Keratinocyte (primary cell): ENCODE results near the gene IST1. TPM values are rescaled to one million over a fixed set of nuclear protein-coding genes. Genes with fewer than 3 reads are reported as not detected.

Experiments used
- DNase-seq: peaks from one replicate; pipeline ENCODE4 v3.0.0-alpha.2; 2011; ENCODE audit warnings: low read depth, missing footprints, low spot score
- FAIRE-seq: peaks from 2 replicates; lab custom pipeline; 2011; peaks lifted over from hg19 to GRCh38; lab: Jason Lieb, UNC
- H2AFZ ChIP-seq: 2 replicates; pipeline ENCODE4 v1.6.0; 2012; ENCODE audit warnings: low read length, control low read depth, inconsistent platforms; ENCODE audit not compliant: control insufficient read depth
- H3K27ac ChIP-seq: 2 replicates; pipeline ENCODE4 v1.5.1; 2011; ENCODE audit warnings: low read length; ENCODE audit not compliant: control insufficient read depth, insufficient read depth
- H3K27me3 ChIP-seq: 3 replicates; pipeline ENCODE4 v1.6.0; 2011; ENCODE audit warnings: low read length; ENCODE audit not compliant: control insufficient read depth, insufficient read depth; ENCODE audit errors: extremely low read depth
- H3K36me3 ChIP-seq, 2 experiments: 2 replicates in 1 of 2; 3 replicates in 1 of 2; pipeline ENCODE4 v1.5.1; 2011; ENCODE audit warnings: low read length in 2 of 2, mild to moderate bottlenecking in 1 of 2; ENCODE audit not compliant: control insufficient read depth in 2 of 2, insufficient read depth in 2 of 2; ENCODE audit errors: extremely low read depth in 1 of 2
- H3K4me1 ChIP-seq: 3 replicates; pipeline ENCODE4 v1.5.1; 2011; ENCODE audit warnings: low read length; ENCODE audit not compliant: control insufficient read depth, insufficient read depth; ENCODE audit errors: extremely low read depth
- H3K4me2 ChIP-seq: 3 replicates; pipeline ENCODE4 v1.6.0; 2011; ENCODE audit warnings: low read depth, low read length; ENCODE audit not compliant: control insufficient read depth, insufficient read depth; ENCODE audit errors: extremely low read depth
- H3K4me3 ChIP-seq, 3 experiments: fragments of 200-600 bp in 1 of 3; sonication (generic) in 1 of 3; 2 replicates in 2 of 3; 3 replicates in 1 of 3; pipeline ENCODE4 v1.5.1; 2011 to 2016; ENCODE audit warnings: low read length in 3 of 3, mild to moderate bottlenecking in 3 of 3, control low read depth in 2 of 3, inconsistent platforms in 1 of 3, low read depth in 1 of 3, mixed read lengths in 1 of 3, mixed run types in 1 of 3, moderate library complexity in 1 of 3; ENCODE audit not compliant: control insufficient read depth in 2 of 3, insufficient read depth in 2 of 3; ENCODE audit errors: extremely low read depth in 1 of 3
- H3K79me2 ChIP-seq: 2 replicates; pipeline ENCODE4 v1.6.0; 2012; ENCODE audit warnings: low read length; ENCODE audit not compliant: control insufficient read depth, insufficient read depth
- H3K9ac ChIP-seq: 3 replicates; pipeline ENCODE4 v1.6.0; 2011; ENCODE audit warnings: low read length; ENCODE audit not compliant: control insufficient read depth, insufficient read depth; ENCODE audit errors: extremely low read depth
- H3K9me1 ChIP-seq: 3 replicates; pipeline ENCODE4 v1.6.0; 2011; ENCODE audit warnings: low read length; ENCODE audit not compliant: control insufficient read depth, insufficient read depth; ENCODE audit errors: extremely low read depth
- H3K9me3 ChIP-seq: 2 replicates; pipeline ENCODE4 v1.5.1; 2012; ENCODE audit warnings: low read depth, low read length; ENCODE audit not compliant: control insufficient read depth
- H4K20me1 ChIP-seq: 3 replicates; pipeline ENCODE4 v1.6.0; 2011; ENCODE audit warnings: low read length; ENCODE audit not compliant: control insufficient read depth, insufficient read depth; ENCODE audit errors: extremely low read depth
- EZH2 ChIP-seq: IDR thresholded peaks from one replicate; pipeline ENCODE4 v1.6.1; 2012; ENCODE audit warnings: inconsistent platforms, mild to moderate bottlenecking, low read length, moderate library complexity
- dilution Hi-C: fragments of 300-500 bp; cut with MboI; formaldehyde crosslinking; loops from one replicate; pipeline ENCODE4 v1.7.0; 2020; ENCODE audit warnings: low sequenced_read_pairs; ENCODE audit not compliant: extremely low pct_ligation_motif_present
- polyA plus RNA-seq, 5 experiments: library from polyadenylated mRNA; depleted of rRNA in 3 of 5; stranded (reverse) in 3 of 5; stranded (forward) in 1 of 5; unstranded in 1 of 5; fragments of >200 nt; gene quantifications; 1 replicate in 1 of 5; 2 replicates in 3 of 5; 3 replicates in 1 of 5; pipeline versions ENCODE4 v1.2.1 to v1.2.3, GENCODE V29; 2011 to 2012; ENCODE audit warnings: missing spikeins in 2 of 5, low read depth in 1 of 5, low replicate concordance in 1 of 5
- TF ChIP-seq, protein P1 (sequence below), 3 experiments: IDR thresholded peaks in 1 of 3; conservative IDR thresholded peaks in 1 of 3; optimal IDR thresholded peaks in 1 of 3; 2 replicates in 2 of 3; 3 replicates in 1 of 3; pipeline versions ENCODE3 to v1.5.1; 2011; ENCODE audit warnings: low read length in 3 of 3, mild to moderate bottlenecking in 3 of 3, moderate library complexity in 2 of 3, control low read depth in 1 of 3, inconsistent platforms in 1 of 3; ENCODE audit not compliant: insufficient read depth in 2 of 3; ENCODE audit errors: extremely low read depth in 1 of 3

The IST1 gene
- polyA plus RNA-seq, 1 donor (not counting 4 experiments of a cell fraction or from before 2014, with no cell fraction given), result 188 TPM

DNA sequence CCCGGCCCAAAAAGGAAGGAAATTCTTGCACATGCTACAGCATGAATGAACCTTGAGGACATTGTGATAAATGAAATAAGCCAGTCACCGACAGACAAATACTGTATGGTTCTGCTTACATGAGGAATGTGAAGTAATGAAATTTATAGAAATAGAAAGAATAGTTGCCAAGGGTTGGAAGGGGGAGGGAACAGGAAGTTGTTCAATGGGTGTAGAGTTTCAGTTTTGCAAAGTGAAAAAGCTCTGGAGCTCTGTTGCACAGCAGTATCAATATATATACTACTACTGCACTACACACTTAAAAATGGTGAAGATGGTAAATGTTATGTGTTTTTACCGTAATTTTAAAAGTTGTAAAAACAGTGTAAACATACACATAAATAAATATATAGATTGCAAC lies 61.2 kb downstream of the IST1 start:
- Histone ChIP-seq H4K20me1 (no peaks in the 10 kb centered on the region), H2AFZ (no peak overlapping the region), H3K9me3 (no peaks in the 10 kb centered on the region), H3K9ac (no peak overlapping the region), H3K27me3 (no peaks in the 10 kb centered on the region), H3K4me1 (no peaks in the 10 kb centered on the region), H3K36me3 (no peaks in the 10 kb centered on the region), H3K27ac (no peak overlapping the region), H3K4me3 (no peak overlapping the region), H3K9me1 (no peaks in the 10 kb centered on the region), H3K79me2 (no peaks in the 10 kb centered on the region), H3K4me2 (peak overlapping the region; percentile 5)
- dilution Hi-C loops, result no loop called here
- no peak for TF ChIP-seq EZH2
- TF ChIP-seq, protein P1, sequence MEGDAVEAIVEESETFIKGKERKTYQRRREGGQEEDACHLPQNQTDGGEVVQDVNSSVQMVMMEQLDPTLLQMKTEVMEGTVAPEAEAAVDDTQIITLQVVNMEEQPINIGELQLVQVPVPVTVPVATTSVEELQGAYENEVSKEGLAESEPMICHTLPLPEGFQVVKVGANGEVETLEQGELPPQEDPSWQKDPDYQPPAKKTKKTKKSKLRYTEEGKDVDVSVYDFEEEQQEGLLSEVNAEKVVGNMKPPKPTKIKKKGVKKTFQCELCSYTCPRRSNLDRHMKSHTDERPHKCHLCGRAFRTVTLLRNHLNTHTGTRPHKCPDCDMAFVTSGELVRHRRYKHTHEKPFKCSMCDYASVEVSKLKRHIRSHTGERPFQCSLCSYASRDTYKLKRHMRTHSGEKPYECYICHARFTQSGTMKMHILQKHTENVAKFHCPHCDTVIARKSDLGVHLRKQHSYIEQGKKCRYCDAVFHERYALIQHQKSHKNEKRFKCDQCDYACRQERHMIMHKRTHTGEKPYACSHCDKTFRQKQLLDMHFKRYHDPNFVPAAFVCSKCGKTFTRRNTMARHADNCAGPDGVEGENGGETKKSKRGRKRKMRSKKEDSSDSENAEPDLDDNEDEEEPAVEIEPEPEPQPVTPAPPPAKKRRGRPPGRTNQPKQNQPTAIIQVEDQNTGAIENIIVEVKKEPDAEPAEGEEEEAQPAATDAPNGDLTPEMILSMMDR (optimal IDR thresholded peaks at IDR 0.05 in 1 of 3, IDR thresholded peaks at IDR 0.05 in 1 of 3, conservative IDR thresholded peaks at IDR 0.05 in 1 of 3; ENCODE audit: extremely low read depth in 1 of 3, insufficient read depth in 2 of 3, low read length in 3 of 3), result no peak
- DNase-seq (no peak), FAIRE-seq (no peak)

DNA sequence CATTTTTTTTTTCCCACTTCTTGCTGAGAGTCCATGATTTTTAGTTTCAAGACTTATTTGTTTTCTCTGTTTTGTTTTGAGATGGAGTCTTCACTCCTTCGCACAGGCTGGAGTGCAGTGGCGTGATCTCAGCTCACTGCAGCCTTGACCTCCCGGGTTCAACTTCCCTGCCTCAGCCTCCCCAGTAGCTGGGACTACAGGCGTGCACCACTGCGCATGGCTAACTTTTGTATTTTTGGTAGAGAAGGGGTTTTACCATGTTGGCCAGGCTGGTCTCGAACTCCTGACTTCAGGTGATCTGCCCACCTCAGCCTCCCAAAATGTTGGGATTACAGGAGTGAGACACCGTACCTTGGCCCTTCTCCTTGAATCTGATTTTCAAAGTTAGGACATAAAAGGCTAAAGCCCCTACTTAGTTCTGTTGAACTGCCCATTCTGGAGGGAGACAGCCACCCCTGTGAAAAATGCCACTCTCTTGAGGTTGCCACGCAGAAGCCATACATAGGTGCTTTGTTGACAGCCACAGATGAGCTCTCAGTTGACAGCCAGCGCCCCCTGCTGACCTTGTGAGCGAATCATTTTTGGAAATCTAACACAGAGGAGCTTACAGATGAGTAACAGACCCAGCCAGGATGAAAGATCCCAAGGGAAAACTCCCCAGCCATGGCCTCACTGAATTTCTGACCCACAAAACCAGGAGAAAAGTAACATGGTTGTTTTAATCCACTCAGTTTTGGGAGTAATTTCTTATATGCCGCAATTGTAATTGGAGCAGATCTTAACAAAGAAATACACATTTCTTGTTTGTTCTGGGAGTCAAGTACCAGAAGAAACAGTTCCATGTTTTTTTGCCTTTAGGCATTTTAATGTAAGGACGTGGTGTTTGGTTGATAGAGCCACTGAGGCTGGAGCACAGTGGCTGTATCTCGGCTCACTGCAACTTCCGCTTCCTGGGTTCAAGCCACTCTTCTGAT lies 66.0 kb downstream of the IST1 start:
- Histone ChIP-seq H3K27ac (no peak overlapping the region), H3K9me1 (no peaks in the 10 kb centered on the region), H3K36me3 (no peaks in the 10 kb centered on the region), H3K79me2 (no peaks in the 10 kb centered on the region), H3K4me2 (no peak overlapping the region), H3K4me1 (no peaks in the 10 kb centered on the region), H4K20me1 (no peaks in the 10 kb centered on the region), H3K4me3 (no peak overlapping the region), H3K27me3 (no peaks in the 10 kb centered on the region), H3K9me3 (no peaks in the 10 kb centered on the region), H2AFZ (no peak overlapping the region), H3K9ac (no peak overlapping the region)
- DNase-seq, result peak; percentile 40
- FAIRE-seq, result peak; percentile 92
- TF ChIP-seq, protein P1 (optimal IDR thresholded peaks at IDR 0.05 in 1 of 3, IDR thresholded peaks at IDR 0.05 in 1 of 3, conservative IDR thresholded peaks at IDR 0.05 in 1 of 3; ENCODE audit: extremely low read depth in 1 of 3, insufficient read depth in 2 of 3, low read length in 3 of 3), result peak; percentile 81 to 89 (median 86)
- no peak for TF ChIP-seq EZH2
- dilution Hi-C loops, result no loop called here
